ENCODE data around the gene CD109.
"Not testable (repeated sequence)": the region's sequence is repeated elsewhere in the genome, so short reads cannot be mapped to it uniquely, and the experiment has no call there.

CD109 gene

DNA sequence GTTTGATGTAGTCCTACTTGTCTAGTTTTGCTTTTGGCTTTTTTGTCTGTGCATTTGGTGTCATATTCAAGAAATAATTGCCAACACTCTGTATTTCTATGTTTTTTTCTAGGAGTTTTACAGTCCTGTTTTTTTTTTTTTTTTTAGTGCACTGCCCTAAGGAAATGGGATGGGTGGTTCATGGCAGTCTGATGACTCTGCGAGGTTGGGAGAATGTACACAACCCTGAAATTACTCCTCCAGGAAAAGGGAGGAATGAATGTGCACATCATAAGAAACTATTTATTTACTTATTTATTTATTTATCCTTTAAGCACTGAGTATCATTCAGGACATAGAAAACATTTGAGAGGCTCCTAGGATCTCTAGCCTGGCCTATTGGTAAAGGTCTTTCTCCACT, 27.0 kb upstream of the CD109 start:
- no peak overlapping the region for H3K4me3 ChIP-seq (ENCODE audit: low read depth, low read length)
- TF ChIP-seq, protein P1, sequence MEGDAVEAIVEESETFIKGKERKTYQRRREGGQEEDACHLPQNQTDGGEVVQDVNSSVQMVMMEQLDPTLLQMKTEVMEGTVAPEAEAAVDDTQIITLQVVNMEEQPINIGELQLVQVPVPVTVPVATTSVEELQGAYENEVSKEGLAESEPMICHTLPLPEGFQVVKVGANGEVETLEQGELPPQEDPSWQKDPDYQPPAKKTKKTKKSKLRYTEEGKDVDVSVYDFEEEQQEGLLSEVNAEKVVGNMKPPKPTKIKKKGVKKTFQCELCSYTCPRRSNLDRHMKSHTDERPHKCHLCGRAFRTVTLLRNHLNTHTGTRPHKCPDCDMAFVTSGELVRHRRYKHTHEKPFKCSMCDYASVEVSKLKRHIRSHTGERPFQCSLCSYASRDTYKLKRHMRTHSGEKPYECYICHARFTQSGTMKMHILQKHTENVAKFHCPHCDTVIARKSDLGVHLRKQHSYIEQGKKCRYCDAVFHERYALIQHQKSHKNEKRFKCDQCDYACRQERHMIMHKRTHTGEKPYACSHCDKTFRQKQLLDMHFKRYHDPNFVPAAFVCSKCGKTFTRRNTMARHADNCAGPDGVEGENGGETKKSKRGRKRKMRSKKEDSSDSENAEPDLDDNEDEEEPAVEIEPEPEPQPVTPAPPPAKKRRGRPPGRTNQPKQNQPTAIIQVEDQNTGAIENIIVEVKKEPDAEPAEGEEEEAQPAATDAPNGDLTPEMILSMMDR (IDR thresholded peaks at IDR 0.05; ENCODE audit: insufficient read depth, low read depth, low read length, missing control alignments): no peak
- no peak for DNase-seq (ENCODE audit: low read depth)

GRCh38 chr6:73671911-73672685, 23.9 kb upstream of the CD109 start:
- no peak overlapping the region for H3K4me3 ChIP-seq (ENCODE audit: low read depth, low read length)
- TF ChIP-seq, protein P1 (IDR thresholded peaks at IDR 0.05; ENCODE audit: insufficient read depth, low read depth, low read length, missing control alignments): no peak
- DNase-seq (ENCODE audit: low read depth): no peak

DNA sequence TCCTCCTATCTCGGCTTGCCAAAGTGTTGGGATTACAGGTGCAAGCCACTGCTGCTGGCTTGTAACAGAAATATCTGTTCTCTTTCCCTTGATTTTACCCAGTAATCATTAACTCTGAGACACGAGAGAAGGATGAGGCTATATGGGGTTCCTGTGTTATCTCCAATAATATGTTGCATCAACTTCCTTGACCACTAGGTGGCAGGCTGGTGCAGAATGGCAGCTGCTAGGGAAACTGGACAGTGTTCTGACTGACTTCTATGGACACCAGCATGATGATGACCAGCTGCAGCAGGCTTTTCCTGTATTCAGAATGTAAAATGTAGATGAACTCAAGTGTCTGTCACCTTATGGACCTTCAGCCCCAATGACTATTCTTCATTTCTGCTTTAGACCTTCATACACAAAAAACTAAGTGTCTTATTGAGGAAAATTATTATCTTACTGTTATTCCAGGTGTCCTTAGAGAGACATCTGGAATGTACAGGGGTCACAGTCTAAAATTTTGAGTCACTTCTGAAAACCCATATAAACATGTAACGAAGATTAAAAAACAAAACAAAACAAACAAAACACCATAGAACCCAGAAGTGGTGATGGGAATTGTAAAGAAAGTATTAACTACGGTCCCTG, 20.4 kb upstream of the CD109 start:
- no peak overlapping the region for H3K4me3 ChIP-seq (ENCODE audit: low read depth, low read length)
- peak; percentile 80 for DNase-seq (ENCODE audit: low read depth)
- TF ChIP-seq, protein P1 (IDR thresholded peaks at IDR 0.05; ENCODE audit: insufficient read depth, low read depth, low read length, missing control alignments): peak; percentile 89

DNA sequence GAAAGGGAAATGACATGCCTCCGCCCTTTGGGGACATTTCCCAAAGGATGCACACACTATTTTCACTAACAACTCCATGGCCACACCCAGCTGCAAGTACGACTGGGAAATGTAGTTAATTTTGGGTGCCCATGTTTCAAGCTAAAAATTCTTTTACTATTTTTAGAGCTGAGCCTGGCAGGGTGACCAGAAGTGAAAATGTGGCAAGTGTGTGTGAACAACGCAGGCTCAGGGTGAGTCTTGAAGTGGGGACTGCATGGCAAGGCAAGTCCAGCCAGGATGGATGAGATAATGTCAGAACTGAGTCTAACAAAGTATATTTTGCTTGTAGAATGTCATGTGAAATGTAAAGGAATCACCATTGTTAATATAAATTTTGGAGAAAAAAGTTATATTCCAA, 17.0 kb upstream of the CD109 start:
- peak; percentile 74 for DNase-seq (ENCODE audit: low read depth)
- TF ChIP-seq, protein P1 (IDR thresholded peaks at IDR 0.05; ENCODE audit: insufficient read depth, low read depth, low read length, missing control alignments): no peak
- H3K4me3 ChIP-seq (ENCODE audit: low read depth, low read length): no peak overlapping the region

DNA sequence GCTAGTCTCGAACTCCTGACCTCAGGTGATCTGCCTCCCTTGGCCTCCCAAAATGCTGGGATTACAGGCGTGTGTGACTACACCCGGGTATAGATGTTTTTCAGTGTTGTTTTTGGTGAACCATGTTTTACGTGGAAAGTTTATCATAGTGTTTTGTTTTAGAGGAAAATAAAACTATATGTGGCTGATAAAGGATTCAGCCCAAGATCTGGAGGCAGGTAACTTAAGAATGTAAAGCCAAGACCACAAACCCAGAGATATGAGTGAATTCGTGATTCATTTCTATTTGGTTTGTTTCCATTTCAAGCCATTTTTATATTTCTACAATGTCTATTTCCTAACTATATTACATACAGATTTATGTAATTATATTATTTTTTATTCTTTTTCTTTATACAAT, 16.2 kb upstream of the CD109 start:
- not testable (repeated sequence) for H3K4me3 ChIP-seq (ENCODE audit: low read depth, low read length); DNase-seq (ENCODE audit: low read depth)

DNA sequence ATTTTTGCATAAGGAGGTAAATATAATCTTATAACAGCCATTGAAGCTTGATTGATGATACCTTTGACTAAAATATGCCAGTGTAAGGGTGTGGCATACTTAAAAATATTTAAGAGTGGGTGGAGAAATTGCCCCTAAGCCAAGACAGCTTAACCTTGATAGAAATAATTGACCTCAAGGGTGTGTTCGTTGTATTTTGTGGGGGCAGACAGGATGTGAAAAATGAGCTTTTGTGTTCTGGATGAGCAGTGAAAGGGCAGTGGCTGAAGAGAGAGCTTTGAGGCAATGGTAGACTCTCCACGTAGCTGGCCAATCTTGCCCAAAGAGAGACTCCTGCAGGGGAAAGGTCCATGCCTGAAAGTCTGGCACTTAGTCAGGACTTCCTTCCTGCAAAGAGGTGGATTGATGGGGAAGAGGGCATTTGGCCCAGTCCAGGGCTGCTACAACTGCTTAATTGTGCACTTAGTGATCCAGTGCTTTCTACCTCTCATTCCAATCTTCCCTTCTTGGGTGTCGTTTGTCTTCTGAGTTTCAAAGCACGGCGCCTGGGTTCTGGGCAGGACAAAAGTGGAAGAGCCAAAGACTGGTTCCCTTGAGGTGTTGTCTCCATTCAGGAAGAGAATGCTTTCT, 15.6 kb upstream of the CD109 start:
- TF ChIP-seq, protein P1 (IDR thresholded peaks at IDR 0.05; ENCODE audit: insufficient read depth, low read depth, low read length, missing control alignments): no peak
- DNase-seq (ENCODE audit: low read depth): peak; percentile 42
- H3K4me3 ChIP-seq (ENCODE audit: low read depth, low read length): no peak overlapping the region

DNA sequence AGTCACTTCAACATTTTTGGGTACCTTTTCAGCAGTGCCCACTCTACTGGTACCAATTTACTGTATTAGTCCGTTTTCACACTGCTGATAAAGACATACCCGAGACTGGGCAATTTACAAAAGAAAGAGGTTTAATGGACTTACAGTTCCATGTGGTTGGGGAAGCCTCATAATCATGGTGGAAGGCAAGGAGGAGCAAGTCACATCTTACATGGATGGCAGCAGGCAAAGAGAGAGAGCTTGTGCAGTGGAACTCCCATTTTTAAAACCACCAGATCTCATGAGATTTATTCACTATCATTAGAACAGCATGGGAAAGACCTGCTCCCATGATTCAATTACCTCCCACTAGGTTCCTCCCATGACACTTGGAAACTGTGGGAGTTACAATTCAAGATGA, 12.4 kb upstream of the CD109 start:
- DNase-seq (ENCODE audit: low read depth); H3K4me3 ChIP-seq (ENCODE audit: low read depth, low read length): not testable (repeated sequence)

Data from GM12865 (cell line).